ENCODE measurements around the gene GALP.
"Not testable (repeated sequence)": the region's sequence is repeated elsewhere in the genome, so short reads cannot be mapped to it uniquely, and the experiment has no call there.

GALP gene
- total RNA-seq = 0 reads per million in 2 donors

DNA sequence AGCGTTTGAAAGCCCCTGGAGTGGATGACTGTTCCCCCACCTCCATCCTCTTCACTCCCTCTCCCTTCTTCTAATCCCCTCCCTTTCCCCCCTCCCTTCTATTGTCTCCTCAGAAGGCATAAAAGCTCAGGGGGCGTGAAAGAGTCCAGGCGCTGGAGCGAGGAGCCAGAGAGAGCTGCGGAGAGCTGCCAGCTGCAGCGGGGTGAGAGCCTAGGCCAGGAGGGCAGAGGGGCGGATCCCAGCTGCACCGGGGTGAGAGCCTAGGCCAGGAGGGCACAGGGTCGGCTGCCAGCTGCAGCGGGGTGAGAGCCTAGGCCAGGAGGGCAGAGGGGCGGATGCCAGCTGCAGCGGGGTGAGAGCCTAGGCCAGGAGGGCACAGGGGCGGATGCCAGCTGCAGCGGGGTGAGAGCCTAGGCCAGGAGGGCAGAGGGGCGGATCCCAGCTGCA, at the start of gene GALP:
Gene GALP (plus strand): TSS at position 148 of the 447 bp plus-strand sequence. CDS start 1,101 bp downstream, outside the sequence.
- not testable (repeated sequence) for DNase-seq

DNA sequence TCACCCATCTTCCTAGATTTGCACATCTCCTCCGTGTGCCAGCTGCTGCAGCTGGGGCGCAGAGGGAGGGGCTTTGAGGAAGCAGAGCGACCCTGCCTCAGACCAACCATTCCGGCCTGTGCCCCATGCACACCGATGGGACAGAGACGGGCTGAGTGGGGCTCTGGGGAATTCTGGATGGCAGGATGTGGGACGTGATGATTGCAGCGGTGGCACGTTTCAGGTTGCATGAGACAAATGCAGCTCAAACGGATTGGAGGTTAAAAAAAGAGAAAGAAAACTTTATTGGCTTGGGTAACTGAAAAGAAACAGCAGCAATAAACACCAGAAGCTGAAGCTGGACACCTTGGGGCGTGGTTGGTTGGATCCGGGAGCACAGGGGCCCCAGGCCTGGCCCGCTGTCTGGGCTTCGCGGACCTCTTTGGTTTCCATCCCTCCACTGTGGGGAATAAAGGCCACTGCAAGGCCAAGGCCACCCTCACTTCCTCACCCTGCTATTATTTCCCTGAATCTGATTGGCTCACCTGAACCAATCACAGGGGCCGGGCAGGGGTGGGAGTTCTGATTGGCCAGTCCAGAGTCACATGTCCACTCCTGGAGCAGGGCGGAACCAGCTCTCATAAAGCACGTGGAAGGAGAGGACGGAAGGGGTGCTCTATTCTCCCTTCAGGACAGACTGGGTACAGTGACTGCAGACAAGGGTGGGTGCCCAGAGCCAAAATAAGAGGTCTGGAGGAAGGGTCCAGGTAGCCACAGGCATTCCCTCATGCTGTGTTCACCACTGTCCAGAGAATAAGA, 48.6 kb upstream of the GALP start:
- no peak for DNase-seq

DNA sequence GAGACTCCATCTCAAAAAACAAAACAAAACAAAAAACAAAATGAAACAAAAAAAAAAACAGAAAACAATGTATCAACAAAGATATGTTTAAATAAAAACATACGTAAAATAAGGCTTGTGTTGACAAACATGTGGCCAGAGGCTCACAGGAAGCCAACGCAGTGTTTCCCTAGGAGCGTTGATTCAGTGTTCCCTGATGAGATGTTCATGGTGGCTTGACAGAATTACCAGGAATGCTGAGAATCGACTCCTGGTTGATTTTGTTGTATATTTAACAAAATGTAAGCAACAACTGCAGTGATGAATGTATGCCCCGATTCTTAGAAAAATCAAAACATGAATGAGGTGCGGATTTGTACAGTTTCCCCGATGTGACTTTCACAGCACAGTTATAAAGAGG, 45.8 kb upstream of the GALP start:
- no peak for DNase-seq

DNA sequence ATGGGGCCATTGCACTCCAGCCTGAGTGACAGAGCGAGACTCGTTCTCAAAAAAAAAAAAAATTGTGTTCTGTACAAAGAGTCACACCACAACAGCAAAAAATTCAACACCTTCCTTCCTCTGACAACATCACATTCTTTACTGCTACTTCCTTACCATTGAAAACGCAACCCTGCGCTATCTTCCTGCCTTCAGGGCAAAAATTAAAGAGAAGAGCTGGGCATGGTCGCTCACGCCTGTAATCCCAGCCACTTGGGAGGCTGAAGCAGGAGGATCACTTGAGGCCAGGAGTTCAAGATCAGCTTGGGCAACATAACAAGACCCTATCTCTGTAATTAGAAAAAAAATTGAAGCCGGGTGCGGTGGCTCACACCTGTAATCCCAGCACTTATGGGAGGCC, 44.2 kb upstream of the GALP start:
- DNase-seq = no peak

DNA sequence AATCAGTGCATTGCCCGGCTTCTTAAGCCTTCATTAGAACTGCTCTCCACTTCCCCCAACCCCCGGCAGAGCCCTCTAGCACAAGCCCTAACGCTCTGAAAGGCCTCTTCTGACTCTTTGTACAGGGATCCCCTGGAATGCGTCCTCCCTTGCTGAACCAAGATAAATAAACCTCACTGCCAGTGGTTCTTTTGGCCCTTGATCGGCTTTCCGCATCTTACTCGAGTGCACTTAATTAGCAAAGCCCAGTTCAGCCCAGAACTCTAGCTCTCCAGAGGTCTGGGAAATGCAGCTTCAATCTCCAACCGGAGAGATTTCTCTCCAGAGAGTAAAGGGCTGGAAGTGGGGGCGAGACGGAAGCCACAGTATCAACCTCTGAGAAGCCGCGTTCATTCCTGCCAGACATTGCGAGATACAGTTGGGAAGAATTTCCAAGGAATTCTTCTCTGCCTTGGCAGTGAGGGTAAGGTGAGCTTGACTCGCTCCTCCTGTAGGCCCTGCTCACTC, 43.4 kb upstream of the GALP start:
- no peak for DNase-seq

DNA sequence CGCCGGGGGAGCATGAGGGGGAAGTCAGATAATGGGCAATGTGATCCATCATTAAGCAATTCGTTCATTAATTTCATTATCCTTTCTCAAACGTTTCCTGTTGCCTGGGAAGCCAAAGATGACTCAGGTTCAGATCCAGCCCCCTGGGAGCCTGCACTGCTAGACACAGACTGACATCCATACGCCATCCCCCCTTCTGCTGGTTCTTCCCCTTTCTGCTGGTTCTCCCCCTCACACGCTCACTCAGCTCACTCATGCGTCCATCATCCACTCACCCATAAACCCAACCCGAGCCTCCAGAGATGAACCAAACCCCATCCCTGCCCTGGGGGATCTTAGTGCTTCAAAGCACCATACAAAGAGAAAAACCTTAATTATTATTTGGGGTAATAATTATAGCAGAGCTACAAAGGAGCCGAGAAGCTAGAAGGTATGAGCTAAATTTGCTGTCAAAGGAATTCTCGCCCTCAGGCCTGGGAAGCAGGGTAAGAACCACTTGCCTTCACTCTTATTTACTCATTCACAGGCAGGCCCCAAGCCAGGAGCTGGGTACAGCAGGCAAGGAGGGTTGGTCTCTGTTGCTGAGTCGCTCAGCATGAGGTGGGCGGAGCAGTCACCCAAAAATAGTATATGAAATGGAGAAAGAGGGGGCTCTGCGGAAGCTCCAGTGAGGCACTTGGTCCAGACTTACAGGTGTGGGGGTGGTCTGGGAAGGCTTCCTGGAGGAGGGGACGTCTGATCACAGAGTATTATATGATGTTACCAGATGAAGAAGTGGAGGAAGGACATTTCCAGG, 41.8 kb upstream of the GALP start:
- DNase-seq = no peak

DNA sequence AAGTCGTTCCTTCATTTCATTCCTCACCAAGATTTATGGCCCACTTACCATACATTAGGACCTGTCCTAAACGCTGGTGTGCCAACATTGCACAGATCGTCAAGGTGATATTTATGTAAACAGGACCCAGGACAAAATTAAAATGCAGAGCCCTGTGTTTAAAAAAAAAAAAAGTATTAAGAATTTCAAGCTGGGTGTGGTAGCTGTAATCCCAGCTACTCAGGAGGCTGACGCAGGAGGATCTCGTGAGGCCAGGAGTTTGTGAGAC, 41.2 kb upstream of the GALP start:
- no peak for DNase-seq

DNA sequence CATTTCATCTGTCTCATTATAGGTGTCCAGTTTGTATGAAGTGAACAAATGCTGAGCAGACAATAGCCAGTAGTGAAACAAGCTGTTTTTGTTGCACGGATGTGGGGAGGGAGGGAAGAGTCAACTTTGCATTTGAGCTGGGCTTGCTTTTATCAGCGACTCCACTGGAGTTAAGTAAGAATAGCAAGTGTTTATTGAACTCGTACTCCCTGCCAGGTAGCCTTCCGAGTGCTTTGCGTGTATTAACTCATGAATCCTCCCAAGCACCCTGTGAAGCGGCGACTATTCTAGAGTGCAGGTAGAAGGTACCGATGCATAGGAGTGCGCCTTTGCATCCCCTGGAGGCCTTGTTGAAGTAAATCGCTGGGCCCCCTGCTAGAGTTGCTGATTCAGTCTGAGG, 39.4 kb upstream of the GALP start:
- DNase-seq = no peak

DNA sequence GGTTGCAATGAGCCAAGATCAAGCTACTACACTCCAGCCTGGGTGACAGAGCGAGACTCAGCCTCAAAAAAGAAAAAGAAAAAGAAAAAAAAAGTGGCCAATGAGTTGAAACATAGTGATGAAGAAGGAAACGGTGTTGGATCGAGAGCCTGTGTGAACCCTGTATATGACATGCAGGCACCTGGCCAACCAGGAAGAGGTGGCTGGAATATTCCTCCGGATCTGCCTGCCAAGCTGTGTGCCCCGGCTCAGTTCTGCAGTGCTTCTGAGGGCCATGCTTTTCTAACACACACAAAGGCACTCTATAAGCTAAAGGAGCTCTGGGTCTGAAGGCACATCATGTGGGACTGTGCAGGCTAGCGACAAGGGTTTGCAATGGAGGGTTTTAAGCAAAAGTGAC, 38.4 kb upstream of the GALP start:
- no peak for DNase-seq

DNA sequence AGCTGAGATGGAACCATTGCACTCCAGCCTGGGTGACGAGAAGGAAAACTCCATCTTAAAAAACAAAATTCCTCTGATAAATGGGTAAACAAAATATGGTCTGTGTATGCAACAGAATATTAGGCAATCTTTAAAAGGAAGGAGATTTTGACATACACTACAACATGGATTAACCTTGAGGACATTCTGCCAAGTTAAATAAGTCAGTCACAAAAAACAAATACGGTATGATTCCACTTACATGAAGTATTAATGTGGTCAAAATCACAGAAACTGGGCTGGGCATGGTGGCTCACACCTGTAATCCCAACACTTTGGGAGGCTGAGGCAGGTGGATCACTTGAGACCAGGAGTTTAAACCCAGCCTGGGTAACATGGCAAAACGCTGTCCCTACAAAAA, 37.7 kb upstream of the GALP start:
- DNase-seq = no peak

DNA sequence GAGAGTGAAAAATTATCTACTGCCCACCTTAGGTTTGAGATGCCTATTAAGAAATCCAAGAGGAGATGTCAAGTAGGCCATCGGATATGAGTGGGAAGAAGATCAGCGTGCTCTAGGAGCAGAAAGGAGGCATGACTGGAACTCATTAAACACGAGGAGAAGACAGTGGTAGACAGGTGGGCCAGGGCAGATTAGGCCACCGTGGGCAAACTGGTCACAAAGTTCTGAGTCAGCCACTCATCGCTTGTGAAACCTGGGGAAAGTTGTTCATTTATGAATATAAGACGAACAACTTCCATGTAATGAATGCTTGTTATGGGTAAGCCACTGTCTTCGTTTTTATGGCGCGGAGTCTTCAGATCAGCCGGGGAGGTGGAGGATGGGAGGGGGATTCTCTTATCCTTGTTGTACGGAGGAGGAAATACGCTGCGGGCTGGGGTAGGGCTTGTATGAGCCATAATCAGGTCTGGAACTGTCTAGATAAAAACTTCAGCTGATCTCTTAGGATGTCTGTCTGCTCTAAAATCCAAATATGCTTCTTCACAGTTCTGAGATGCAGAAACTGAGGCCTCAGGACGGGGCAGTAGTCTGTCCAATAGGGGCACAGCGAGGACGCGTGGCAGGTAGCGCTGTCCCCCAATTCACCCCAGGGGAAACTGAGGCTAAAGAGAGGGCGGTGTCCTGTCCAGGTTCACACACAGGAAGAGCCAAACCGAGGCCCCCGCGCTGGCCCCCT, 35.8 kb upstream of the GALP start:
- no peak for DNase-seq

DNA sequence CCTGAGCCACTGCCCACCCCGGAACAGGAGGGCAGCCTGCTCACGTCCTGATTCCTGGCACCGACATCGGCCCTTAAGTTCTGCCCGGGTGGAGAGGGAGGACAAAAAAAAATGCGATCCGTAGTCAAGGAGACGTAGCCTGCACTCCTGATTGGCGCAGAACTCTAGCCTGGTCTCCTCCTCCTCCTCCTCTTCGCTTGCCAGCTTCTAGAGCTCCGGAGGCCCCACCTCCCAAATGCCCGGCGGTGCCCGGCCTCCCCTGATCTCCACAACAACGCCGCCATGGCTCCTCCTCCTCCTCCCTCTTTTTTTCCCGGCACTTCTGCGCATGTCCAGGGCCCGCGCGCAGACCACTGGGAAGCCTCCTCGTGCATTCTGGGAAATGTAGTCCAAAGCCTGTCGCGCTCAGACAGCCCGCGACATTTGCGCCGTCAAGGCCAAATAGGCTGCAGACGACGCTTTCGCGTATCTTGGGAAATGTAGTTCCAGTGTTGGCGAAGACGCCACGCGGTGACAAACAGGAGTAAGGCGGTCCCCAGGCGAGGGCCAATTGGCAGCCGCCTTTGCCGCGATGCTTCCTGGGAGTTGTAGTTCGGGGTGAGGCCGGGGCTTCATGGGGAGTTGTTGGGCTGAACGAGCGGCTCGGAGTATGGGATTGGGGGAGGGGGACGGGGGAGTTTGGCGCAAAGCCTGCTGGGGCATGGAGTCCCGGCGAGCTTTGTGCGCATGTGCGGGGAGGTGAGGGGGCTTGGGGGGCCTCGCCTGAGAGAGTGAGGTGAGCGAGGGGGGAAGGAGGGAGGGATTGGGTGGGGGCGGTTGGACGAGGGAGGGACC, 35.0 kb upstream of the GALP start, which contains the start of gene ZNF444:
Gene ZNF444 (plus strand): TSS at position 705 of the 834 bp plus-strand sequence. CDS start 5,625 bp downstream, outside the sequence.
- peak; percentile 99 for DNase-seq

DNA sequence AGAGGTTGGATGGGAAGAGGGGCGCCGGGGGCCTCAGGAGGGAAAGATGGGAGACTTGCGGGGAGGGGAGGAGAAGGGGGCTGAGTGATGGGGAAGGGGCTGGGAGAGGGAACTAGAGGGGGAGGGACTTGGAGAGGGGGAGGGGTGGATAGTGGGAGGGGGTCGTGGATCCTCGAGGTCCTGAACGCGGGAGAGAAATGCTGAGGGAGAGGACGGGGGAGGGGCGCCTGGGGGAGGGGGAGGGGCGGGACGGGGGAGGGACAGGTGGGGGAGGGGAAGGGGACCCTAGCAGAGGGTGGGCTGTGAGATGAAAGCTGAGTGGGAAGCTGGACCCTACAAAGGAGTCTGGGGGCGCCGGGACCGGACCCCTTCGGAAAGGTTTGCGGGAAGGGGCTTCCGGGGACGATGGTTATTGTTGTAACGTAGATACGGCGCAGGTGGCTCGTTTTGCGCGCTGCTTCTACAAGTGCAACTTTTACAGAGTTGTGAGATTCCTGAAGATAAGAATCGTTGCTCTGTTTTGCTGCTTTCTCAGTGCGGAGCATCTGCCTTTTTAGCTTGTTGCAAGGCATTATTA, 34.3 kb upstream of the GALP start:
- no peak for DNase-seq

DNA sequence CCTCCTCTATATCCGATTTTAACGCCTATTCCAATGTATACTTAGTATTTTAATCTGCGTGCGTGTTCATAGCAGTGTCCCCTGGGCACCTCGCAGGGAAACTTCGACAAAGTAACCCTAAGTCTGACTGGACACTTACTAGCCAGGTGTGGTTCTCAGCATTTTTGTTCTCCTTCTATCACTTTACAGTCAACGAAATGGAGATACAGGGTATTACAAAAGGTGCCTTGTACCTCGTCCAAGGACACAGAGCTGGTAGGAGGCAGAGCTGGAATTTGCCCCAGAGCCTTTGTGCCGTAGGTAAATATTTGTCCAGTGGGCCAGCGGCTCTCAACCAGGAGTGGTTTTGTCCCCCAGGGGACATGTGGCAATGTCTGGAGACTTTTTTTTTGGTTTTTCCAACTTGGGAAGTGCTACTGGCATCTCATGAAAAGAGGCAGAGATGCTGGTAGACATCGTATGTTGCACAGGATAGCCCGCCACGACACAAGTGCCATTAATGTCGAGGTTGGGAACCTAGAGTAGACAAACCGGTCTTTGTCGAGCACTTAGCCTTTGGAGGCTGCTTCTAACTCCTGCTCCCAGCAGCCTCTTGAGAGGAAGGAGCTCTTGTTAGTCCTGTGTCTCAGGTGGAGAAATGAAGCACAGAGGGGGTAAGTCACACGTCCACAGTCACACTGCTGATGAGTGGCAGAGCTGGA, 33.6 kb upstream of the GALP start:
- DNase-seq = no peak

DNA sequence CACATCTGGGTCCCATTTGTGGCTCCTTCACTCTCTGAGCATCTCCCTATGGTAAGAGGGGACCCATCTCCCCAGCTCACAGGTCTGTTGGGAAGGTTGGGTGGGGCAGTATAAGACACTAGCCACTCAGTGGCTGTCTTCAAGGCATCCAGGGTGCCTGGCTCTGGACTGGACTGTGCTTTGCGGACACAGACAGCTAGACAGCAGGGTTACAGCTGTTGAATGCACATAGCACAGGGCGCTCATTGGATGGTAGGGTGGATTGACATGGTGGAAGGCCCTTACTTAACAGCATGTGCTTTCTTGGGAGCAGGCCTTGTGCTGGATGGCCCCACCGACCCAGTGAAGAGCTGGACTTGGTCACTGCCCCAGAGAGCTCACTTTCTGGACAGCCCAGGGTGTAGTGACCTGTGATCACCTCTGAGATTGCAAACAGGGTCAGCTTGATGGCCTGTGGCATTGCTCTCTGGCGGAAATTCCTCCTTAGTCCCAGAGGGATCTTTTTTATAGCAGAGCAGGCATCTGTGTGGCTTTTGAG, 32.8 kb upstream of the GALP start:
- no peak for DNase-seq

DNA sequence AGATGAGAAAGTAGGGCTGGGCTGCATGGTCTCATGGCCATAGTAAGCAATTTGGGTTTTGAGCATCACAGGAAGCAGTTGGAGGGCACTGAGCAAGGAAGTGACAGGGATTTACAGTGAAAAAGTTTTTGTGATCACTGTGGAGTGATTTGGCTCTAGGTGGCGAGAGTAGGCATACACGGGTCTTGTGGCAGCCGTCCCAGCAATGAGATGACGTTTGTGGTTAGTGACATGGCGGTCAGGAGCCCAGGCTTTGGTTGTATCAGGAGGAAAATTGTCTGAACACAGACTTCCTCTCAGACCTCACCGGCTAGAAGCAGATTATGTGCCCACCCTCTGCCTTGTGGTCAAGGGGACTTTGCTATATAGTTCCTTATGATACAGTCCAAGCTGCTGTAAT, 31.4 kb upstream of the GALP start:
- DNase-seq = no peak

DNA sequence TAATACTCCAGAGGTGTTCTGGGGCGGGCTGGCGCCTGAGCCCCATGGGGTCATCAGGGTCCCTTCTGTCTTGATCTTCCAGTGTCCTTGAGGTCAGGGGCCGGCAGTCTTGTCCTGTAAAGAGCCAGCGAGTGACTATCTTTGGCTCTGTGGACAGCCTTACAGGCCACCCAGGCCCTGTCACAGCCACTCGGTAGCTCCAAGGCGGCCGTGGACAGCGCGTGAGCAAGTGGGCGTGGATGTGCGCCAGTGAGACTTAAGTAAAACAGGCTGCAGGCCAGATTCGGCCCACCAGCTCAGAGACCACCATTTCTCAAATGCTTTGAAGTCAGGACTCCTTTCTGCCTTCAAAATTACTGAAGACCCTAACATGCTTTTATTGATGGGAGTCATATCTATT, 31.0 kb upstream of the GALP start:
- DNase-seq = no peak

DNA sequence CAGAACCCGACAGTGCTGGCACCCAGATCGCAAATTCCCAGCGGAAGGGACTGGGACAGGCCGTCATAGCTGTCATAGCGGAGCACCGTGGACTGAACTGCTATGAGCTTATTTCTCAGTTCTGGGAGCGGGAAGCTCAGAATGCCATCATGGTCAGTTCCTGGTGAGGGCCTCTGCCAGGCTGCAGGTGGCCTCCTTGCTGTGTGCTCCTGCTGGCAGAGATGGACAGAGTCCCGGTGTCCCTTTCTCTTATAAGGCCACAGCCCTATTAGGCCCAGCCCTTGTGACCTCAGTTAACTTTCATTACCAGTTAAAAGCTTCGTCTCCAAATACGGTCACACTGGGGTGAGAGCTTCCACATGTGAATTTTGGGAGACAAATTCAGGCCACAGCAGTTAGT, 30.1 kb upstream of the GALP start:
- no peak for DNase-seq

DNA sequence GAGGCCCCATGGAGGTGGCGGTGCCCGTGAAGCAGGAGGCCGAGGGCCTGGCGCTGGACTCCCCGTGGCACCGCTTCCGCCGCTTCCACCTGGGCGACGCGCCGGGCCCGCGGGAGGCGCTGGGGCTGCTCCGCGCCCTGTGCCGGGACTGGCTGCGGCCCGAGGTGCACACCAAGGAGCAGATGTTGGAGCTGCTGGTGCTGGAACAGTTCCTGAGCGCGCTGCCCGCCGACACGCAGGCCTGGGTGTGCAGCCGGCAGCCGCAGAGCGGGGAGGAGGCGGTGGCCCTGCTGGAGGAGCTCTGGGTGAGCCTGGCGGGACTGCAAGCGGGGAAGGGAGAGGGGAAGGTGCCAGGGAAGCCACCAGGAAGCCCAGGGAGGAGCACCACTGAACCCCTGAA, 28.9 kb upstream of the GALP start:
- no peak for DNase-seq

DNA sequence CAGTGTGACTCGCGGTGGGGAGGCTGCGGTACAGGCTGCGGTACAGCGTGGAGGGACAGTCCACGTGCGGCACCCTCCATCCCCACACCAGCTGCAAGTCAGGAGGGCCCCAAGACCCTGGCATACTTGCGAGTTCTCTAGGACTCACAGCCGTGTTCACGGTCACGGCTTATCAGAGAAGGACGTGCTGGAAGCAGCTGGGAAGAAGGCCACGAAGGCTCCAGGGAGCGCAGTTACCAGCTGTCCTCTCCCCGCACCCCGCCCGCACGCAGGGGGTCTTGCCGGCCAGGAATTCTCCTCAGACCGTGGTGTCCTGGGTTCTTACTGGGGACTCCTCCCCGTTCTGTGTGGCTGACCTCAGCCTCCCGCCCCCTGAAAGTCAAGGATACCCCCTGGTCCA, 28.5 kb upstream of the GALP start:
- DNase-seq = no peak

DNA sequence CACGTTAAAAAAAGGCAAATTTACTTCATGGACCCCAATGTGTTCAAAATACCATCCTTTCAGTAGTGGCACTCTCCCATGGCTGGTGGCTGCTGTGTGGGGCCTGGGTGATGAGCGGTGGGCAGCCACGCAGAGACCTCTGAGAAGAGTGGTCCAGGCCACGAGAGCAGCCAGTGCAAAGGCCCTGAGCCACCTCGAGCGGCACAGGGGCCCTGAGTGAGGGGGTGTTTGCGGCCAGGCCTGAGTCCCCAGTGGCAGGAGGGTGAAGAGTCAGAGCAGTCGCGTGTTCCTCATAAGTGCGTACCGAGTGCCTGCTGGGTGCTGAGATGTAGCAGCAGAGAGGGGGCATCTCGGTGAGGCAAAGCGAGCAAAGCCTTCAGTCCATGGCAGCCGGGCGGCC, 27.7 kb upstream of the GALP start:
- no peak for DNase-seq

All from T-helper 9 cell (primary cell).